B cell (primary cell): ENCODE results near the gene CSRP3.

Source experiments
- CTCF ChIP-seq: fragments of 200-600 bp; IDR thresholded peaks from one replicate; pipeline ENCODE4 v1.8.0; 2022; ENCODE audit warnings: antibody characterized with exemption, mild to moderate bottlenecking
- EZH2 ChIP-seq: IDR thresholded peaks from 2 replicates; pipeline ENCODE4 v1.6.1; 2012; ENCODE audit warnings: borderline replicate concordance, low read depth, mild to moderate bottlenecking, moderate library complexity, low read length; ENCODE audit not compliant: insufficient read depth, poor library complexity, severe bottlenecking

GRCh38 chr11:19201737-19202605, at the start of gene CSRP3:
- TF ChIP-seq CTCF (no peak), EZH2 (no peak)
